K562 (cell line): ENCODE measurements around the gene DCT. TPM values are rescaled to one million over a fixed set of nuclear protein-coding genes. Genes with fewer than 3 reads are reported as not detected.

Source experiments
- ATAC-seq: fragments of 200-7000 bp; cut with Tn5 transposase; 3 replicates; pipeline ENCODE4 v1.9.1; 2020; ENCODE audit warnings: moderate library complexity
- BruUV-seq: library from RNA; stranded (reverse); fragments of 400-500 nt; replicated peaks from 2 replicates; lab custom pipeline; 2021; lab: Mats Ljungman, UMichigan
- CTCF ChIA-PET: fragments of 300-600 bp; formaldehyde crosslinking; extraction: SDS; loops from one replicate; lab custom pipeline; 2021; ENCODE audit warnings: low intra/inter-chr PET ratio; lab: Yijun Ruan, JAX
- POLR2A ChIA-PET: fragments of 300-600, 350-650 bp; sonication (Branson Sonifier 250); formaldehyde crosslinking; extraction: SDS; loops from one replicate; lab custom pipeline; 2021; ENCODE audit warnings: antibody characterized with exemption, inconsistent platforms; lab: Yijun Ruan, JAX
- DNase-seq, 4 experiments: peaks; one replicate each; pipeline versions ENCODE4 v3.0.0 to v3.0.0-alpha.2; 2011 to 2018; ENCODE audit warnings: low spot score in 3 of 4, mixed read lengths in 3 of 4; ENCODE audit errors: extremely low read depth in 1 of 4
- FAIRE-seq: peaks from 2 replicates; lab custom pipeline; 2011; peaks lifted over from hg19 to GRCh38; lab: Jason Lieb, UNC
- H2AFZ ChIP-seq: 2 replicates; pipeline ENCODE4 v1.6.0; 2011; ENCODE audit warnings: low read depth, low read length, control low read depth, inconsistent platforms
- H3K27ac ChIP-seq: fragments of 200-600 bp; 3 replicates; pipeline ENCODE4 v1.8.0; 2011; ENCODE audit warnings: low read depth, mild to moderate bottlenecking, control low read depth, inconsistent platforms, low read length, moderate library complexity, mixed read lengths; ENCODE audit errors: extremely low read depth
- H3K27me3 ChIP-seq, 2 experiments: fragments of 300-600 bp in 1 of 2; 2 replicates in 1 of 2; 3 replicates in 1 of 2; pipeline versions ENCODE4 v1.6.0 to v1.8.0; 2011; ENCODE audit warnings: inconsistent platforms in 2 of 2, low read length in 2 of 2, mild to moderate bottlenecking in 1 of 2, mixed read lengths in 1 of 2, moderate library complexity in 1 of 2; ENCODE audit not compliant: control insufficient read depth in 2 of 2, insufficient read depth in 2 of 2
- H3K36me3 ChIP-seq: fragments of 300-600 bp; 3 replicates; pipeline ENCODE4 v1.8.0; 2011; ENCODE audit warnings: mild to moderate bottlenecking, low read length, inconsistent platforms; ENCODE audit not compliant: control insufficient read depth, insufficient read depth
- H3K4me1 ChIP-seq, 2 experiments: fragments of 200-600 bp in 1 of 2; replicated peaks in 1 of 2; 2 replicates in 1 of 2; 3 replicates in 1 of 2; pipeline versions ENCODE4 v1.5.1 to v1.8.0; 2011; ENCODE audit warnings: inconsistent platforms in 2 of 2, low read length in 2 of 2, mild to moderate bottlenecking in 1 of 2, mixed read lengths in 1 of 2, moderate library complexity in 1 of 2; ENCODE audit not compliant: control insufficient read depth in 2 of 2, insufficient read depth in 2 of 2
- H3K4me2 ChIP-seq: 2 replicates; pipeline ENCODE4 v1.6.1; 2011; ENCODE audit warnings: low read length, control low read depth, inconsistent platforms, mixed read lengths; ENCODE audit not compliant: insufficient read depth
- H3K4me3 ChIP-seq: fragments of 200-600 bp; sonication (generic), shearing (Covaris generic); 2 replicates; pipeline ENCODE4 v1.5.1; 2016; ENCODE audit warnings: control low read depth, inconsistent platforms
- H3K79me2 ChIP-seq: fragments of 200-600 bp; 3 replicates; pipeline ENCODE4 v1.8.0; 2011; ENCODE audit warnings: low read length, inconsistent platforms; ENCODE audit not compliant: control insufficient read depth, insufficient read depth
- H3K9ac ChIP-seq, 2 experiments: 2 replicates each; pipeline versions ENCODE4 v1.6.0 to v1.6.1; 2011; ENCODE audit warnings: low read depth in 2 of 2, low read length in 2 of 2, control low read depth in 1 of 2, inconsistent platforms in 1 of 2, mild to moderate bottlenecking in 1 of 2, mixed read lengths in 1 of 2; ENCODE audit not compliant: insufficient read depth in 1 of 2
- H3K9me1 ChIP-seq: one replicate; pipeline ENCODE4 v1.6.0; 2011; ENCODE audit warnings: inconsistent platforms, mild to moderate bottlenecking, low read length, moderate library complexity; ENCODE audit not compliant: control insufficient read depth, insufficient read depth
- H3K9me3 ChIP-seq: replicated peaks from 2 replicates; pipeline ENCODE4 v1.5.1; 2011; ENCODE audit warnings: low read depth, low read length, inconsistent platforms; ENCODE audit not compliant: control insufficient read depth, insufficient read depth
- H4K20me1 ChIP-seq: replicated peaks from 2 replicates; pipeline ENCODE4 v1.6.1; 2011; ENCODE audit warnings: low read length, inconsistent platforms, mixed read lengths; ENCODE audit not compliant: control insufficient read depth, insufficient read depth
- CBX3 ChIP-seq, 2 experiments: IDR thresholded peaks; 1 replicate in 1 of 2; 2 replicates in 1 of 2; pipeline ENCODE4 v1.6.1; 2012; ENCODE audit warnings: inconsistent platforms in 2 of 2, low read length in 2 of 2, borderline replicate concordance in 1 of 2, control low read depth in 1 of 2
- CTCF ChIP-seq, 3 experiments: IDR thresholded peaks in 2 of 3; conservative IDR thresholded peaks in 1 of 3; 2 replicates each; pipeline ENCODE4 v1.5.1; 2011 to 2012; ENCODE audit warnings: low read length in 3 of 3, mild to moderate bottlenecking in 3 of 3, control low read depth in 2 of 3, improper control_type of control experiment in 1 of 3, inconsistent platforms in 1 of 3, low read depth in 1 of 3, mixed read lengths in 1 of 3, moderate library complexity in 1 of 3; ENCODE audit not compliant: insufficient read depth in 2 of 3
- EP400 ChIP-seq: fragments of 450-650 bp; IDR thresholded peaks from 2 replicates; pipeline ENCODE4 v1.6.1; 2017; ENCODE audit warnings: antibody characterized with exemption, mild to moderate bottlenecking, moderate library complexity
- FOXK1 ChIP-seq: sonication (generic); formaldehyde crosslinking; IDR thresholded peaks from 2 replicates; pipeline ENCODE4 v1.8.0; 2022; ENCODE audit warnings: missing genetic modification reagents, mild to moderate bottlenecking, borderline replicate concordance
- RBFOX2 ChIP-seq: fragments of 200-400 bp; formaldehyde crosslinking; IDR thresholded peaks from 2 replicates; pipeline ENCODE4 v1.6.1; 2017; ENCODE audit warnings: low read depth, mild to moderate bottlenecking, low read length, moderate library complexity
- ZNF436 ChIP-seq: fragments of 250-450, 450-650 bp; sonication (Bioruptor Pico); formaldehyde crosslinking; IDR thresholded peaks from 2 replicates; pipeline ENCODE4 v1.7.0; 2020; ENCODE audit warnings: mild to moderate bottlenecking
- ZNF77 ChIP-seq: fragments of 250-450 bp; sonication (Bioruptor Pico); IDR thresholded peaks from 2 replicates; pipeline ENCODE4 v1.5.0; 2020
- ZNF780A ChIP-seq: fragments of 250-450 bp; sonication (Bioruptor Pico); IDR thresholded peaks from 2 replicates; pipeline ENCODE4 v1.5.0; 2021; ENCODE audit warnings: mild to moderate bottlenecking
- WGBS: fragments of 100-300 bp; shearing (Covaris generic); methylation state at CpG from one replicate; pipeline ENCODE4 v1.1.6; 2016; ENCODE audit warnings: low coverage, mixed read lengths; ENCODE audit not compliant: insufficient coverage; ENCODE audit errors: missing lambda C conversion rate; 5-methylcytosine and 5-hydroxymethylcytosine counted together
- in situ Hi-C: fragments of 300-500 bp; cut with MboI; formaldehyde crosslinking; loops from 4 replicates; pipeline ENCODE4 v1.15.0; 2018; ENCODE audit warnings: inconsistent platforms, mixed read lengths
- intact Hi-C: fragments of 100-400 bp; cut with micrococcal nuclease; formaldehyde crosslinking; loops from 2 replicates; pipeline ENCODE4 v1.14.2; 2022
- polyA plus RNA-seq, 8 experiments: library from polyadenylated mRNA; depleted of rRNA in 4 of 8; stranded (reverse) in 5 of 8; unstranded in 3 of 8; fragments of >200 nt; fragmentation: Nextera tagmentation in 2 of 8; fragmentation: Illumina TruSeq in 1 of 8; extraction: Ambion mirVana in 2 of 8; extraction: Trizol in 1 of 8; gene quantifications; 2 replicates each; pipeline versions ENCODE4 v1.2.1 to v1.2.3, GENCODE V29; 2011 to 2014; ENCODE audit warnings: inconsistent platforms in 1 of 8, missing spikeins in 1 of 8
- total RNA-seq, 7 experiments: library from RNA; depleted of rRNA in 6 of 7; stranded (reverse); fragments of >200 nt in 6 of 7; fragmentation: Illumina TruSeq in 2 of 7; extraction: Trizol in 2 of 7; gene quantifications; 2 replicates each; pipeline versions ENCODE4 v1.2.1 to v1.2.3, GENCODE V29; 2011 to 2021; ENCODE audit warnings: low replicate concordance in 1 of 7

DCT gene
- total and polyA plus RNA-seq, 9 of the 15 experiments (the other 6 are each of a cell fraction or from before 2014, with no cell fraction given) = 0.11 to 0.83 (median 0.57) TPM

- WGBS = 0% methylated on average over 2 of the region's 2 CpGs
- in situ Hi-C loops = no loop called here
Measured at GRCh38 chr13:94390881-94391280, 88.6 kb downstream of the DCT start.

More at GRCh38 chr13:94390881-94391280, 88.6 kb downstream of the DCT start:
- FAIRE-seq (no peak), DNase-seq (no peak), ATAC-seq (no peak)
- no peak overlapping the region for H3K27ac ChIP-seq
- no peak overlapping the region for H3K4me3 ChIP-seq
- no peaks in the 10 kb centered on the region for H3K27me3 ChIP-seq
- intact Hi-C loops = no loop called here
- CTCF ChIA-PET = no interaction called here
- H3K4me2 ChIP-seq = no peak overlapping the region
- TF ChIP-seq CBX3 (IDR thresholded peaks at IDR 0.05; ENCODE audit: borderline replicate concordance in 1 of 2, low read length in 2 of 2) (no peak), ZNF436 (CRISPR knock-in tag) (no peak), CTCF (IDR thresholded peaks at IDR 0.05 in 2 of 3, conservative IDR thresholded peaks at IDR 0.05 in 1 of 3; ENCODE audit: insufficient read depth in 2 of 3, low read depth in 1 of 3, low read length in 3 of 3) (no peak), RBFOX2 (no peak), FOXK1 (CRISPR knock-in tag) (no peak), EP400 (no peak), ZNF780A (no peak), ZNF77 (CRISPR knock-in tag) (no peak)
- no peaks in the 10 kb centered on the region; a peak in 1 of 5 replicates for H3K4me1 ChIP-seq
- H4K20me1 ChIP-seq = no peaks in the 10 kb centered on the region
- no TSS peak for BruUV-seq
- POLR2A ChIA-PET = no interaction called here
- no peaks in the 10 kb centered on the region for H3K9me3 ChIP-seq
- no peaks in the 10 kb centered on the region for H3K36me3 ChIP-seq
- H3K9me1 ChIP-seq = no peaks in the 10 kb centered on the region
- no peak overlapping the region for H2AFZ ChIP-seq
- H3K9ac ChIP-seq = no peak overlapping the region
- no peaks in the 10 kb centered on the region for H3K79me2 ChIP-seq
